Gastroesophageal sphincter (tissue), 3 donors: Measurements from ENCODE around the gene FRMPD4.

ENCODE experiments used
- CTCF ChIP-seq, 4 experiments: fragments of 200-600 bp in 2 of 4; fragments of 450-650 bp in 2 of 4; sonication (generic) in 1 of 4; IDR thresholded peaks; one replicate each; pipeline ENCODE4 v1.5.1; 2017 to 2019; ENCODE audit warnings: antibody characterized with exemption in 4 of 4, mild to moderate bottlenecking in 2 of 4, moderate library complexity in 2 of 4
- EP300 ChIP-seq: sonication (generic); formaldehyde crosslinking; IDR thresholded peaks from one replicate; pipeline ENCODE4 v1.6.1; 2017; ENCODE audit warnings: antibody characterized with exemption, mild to moderate bottlenecking
- POLR2A ChIP-seq, 2 donors: fragments of 450-650 bp; IDR thresholded peaks; one replicate each; pipeline ENCODE4 v1.6.1; 2017; ENCODE audit warnings: antibody characterized with exemption in 2 of 2, mild to moderate bottlenecking in 2 of 2, moderate library complexity in 1 of 2

GRCh38 chrX:12206413-12206812 is 68.1 kb downstream of the FRMPD4 start:
- no peak for TF ChIP-seq CTCF (IDR thresholded peaks at IDR 0.05)
- no peak for TF ChIP-seq POLR2A (IDR thresholded peaks at IDR 0.05)
- TF ChIP-seq EP300 = no peak
